NCI-H2107 treated with DMSO at 0.1 percent for 48 hours (cell line): ENCODE measurements around the gene MRPL58.

Experiments
- DNase-seq: peaks from one replicate; lab custom pipeline; 2025; ENCODE audit not compliant: unreplicated experiment; lab: John Stamatoyannopoulos, UW

The MRPL58 gene

GRCh38 chr17:75046407-75047289, 34.2 kb downstream of the MRPL58 start, which contains the start of the genes ATP5PD and KCTD2:
ATP5PD (minus strand) TSS chr17:75046969; CDS start chr17:75042650, 4,319 bp downstream.
KCTD2 (plus strand) TSS chr17:75047225; CDS start chr17:75047251, 26 bp downstream.
- peak; percentile 57 for DNase-seq

GRCh38 chr17:75047398-75048098, 35.1 kb downstream of the MRPL58 start:
- DNase-seq = no peak

GRCh38 chr17:75048249-75048878, 35.9 kb downstream of the MRPL58 start:
- DNase-seq = no peak

DNA sequence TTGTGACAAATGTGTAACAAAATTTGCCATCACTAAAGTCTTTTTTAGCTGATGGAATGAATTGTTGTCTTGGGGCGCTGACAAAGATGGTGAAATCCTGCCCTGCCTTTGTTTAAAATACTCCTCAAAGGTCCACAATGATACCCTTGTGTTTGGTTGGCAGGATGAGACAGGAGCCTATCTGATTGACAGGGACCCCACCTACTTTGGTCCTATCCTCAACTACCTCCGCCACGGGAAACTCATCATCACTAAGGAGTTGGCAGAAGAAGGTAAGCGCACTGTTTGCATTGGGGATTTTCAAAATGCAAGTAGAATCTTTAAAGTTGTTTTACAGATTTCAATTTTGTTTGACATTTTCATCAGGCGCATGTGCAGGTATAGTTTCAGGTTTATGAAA, 36.6 kb downstream of the MRPL58 start:
- DNase-seq = no peak

DNA sequence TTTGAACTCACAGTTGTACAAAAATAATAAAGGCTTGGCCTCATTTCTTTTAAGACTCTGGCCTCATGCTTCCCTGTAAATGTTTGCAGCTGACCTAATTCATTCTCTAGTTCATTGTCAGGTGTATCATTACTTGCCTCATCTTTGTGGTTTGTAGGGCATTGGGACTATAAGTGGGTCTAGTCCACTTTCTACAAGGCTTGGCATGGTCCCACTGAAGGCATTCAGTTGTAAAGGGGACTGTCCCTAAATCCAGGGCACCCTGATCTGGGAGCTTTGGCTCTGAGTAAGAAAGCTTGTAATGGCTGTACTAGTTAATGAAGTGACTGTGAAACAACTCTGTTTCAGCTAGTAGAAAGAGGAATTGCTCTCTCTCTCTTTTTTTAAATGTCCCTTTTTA, 37.2 kb downstream of the MRPL58 start:
- DNase-seq = no peak

DNA sequence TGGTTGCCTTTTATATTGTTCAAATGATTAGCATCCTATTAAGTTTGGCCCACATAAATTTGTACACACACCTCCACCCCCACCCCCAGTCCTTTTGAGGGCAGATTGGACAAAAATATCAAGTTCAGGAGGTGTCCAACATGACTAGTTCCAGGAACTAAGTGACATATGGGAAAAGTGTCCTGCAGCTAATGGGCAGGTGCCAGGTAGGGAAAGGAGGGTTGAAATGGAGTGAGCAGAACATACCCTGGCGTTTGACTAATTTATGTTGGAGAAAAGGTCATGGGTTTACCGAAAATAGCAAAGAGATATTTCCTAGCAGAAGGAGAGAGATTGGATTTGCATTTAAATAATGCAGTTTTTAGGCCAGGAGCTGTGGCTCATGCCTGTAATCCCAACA, 39.5 kb downstream of the MRPL58 start:
- no peak for DNase-seq

DNA sequence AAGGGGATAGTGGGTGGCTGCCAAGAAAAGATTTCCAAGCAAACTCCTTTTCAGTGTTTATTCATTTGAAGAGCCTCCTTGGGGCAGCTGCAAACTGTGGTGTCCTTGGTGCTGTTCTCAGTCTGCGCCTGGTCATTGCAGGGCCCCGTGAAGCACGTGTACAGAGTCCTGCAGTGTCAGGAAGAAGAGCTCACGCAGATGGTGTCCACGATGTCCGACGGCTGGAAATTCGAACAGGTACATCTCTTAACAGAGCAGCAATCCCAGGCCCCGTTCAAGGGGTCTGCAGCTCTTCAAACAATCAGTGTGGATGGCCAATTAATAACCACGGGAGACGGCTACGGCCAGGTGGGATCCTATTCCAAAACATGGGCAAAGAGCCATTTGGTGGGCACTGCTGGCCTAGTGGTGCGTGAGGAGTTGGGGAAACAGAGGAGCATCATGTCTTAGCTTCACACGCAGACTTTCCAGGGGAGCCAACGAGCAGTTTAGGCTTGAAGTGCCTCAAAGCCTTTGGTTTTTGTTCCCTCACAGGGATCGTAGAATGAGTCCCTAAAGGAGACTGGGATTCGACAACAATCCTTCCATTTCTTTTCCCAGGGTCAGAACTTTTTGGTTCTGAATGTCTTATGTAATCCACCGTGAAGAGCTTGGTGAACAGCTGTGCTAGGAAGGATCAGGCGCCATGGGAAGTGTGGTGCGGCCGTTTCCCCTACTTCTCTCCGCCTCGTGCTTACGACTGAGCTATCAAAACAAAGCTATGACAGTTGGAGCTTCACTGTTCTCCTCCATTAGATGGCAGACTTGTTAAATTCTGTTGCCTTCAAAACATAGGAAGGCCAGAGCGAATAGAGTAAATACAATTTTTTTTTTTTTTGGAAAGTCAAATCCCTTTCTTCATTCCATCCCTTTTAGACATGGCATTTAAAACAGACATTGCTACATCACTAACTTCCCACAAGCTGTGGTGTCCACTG, 47.2 kb downstream of the MRPL58 start:
- DNase-seq = no peak

DNA sequence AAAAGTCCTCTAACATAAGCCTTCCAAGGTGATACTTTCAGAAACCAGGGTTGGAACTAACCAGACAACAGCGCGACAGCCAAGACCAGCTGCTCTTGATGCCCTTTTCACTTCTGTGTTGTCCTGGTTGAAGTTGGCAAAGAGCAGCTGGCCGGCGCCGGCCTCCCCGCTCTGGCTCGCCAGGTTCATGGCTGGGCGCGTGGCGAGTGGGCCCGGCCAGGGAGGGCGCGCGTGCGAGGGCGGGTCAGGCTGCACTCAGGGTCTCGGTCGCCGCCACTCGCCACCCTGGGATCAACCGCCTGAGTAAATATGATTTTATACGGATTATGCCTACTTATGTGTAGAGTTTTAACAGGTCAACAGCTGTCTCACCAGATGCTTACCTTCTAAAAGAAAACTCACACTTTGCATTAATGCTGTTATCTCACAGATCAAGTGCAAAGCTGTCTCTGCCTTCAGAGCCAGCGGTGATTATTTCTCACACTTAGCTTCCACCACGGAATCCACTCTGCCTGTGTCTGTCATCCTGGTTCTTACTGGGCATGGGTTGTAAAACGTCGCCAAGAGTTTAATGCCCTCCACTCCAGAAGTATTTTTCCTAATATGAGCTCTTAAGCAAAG, 48.1 kb downstream of the MRPL58 start:
- DNase-seq = no peak

GRCh38 chr17:75061055-75061438, 48.6 kb downstream of the MRPL58 start:
- DNase-seq = no peak

GRCh38 chr17:75061618-75062017, 49.1 kb downstream of the MRPL58 start:
- no peak for DNase-seq

DNA sequence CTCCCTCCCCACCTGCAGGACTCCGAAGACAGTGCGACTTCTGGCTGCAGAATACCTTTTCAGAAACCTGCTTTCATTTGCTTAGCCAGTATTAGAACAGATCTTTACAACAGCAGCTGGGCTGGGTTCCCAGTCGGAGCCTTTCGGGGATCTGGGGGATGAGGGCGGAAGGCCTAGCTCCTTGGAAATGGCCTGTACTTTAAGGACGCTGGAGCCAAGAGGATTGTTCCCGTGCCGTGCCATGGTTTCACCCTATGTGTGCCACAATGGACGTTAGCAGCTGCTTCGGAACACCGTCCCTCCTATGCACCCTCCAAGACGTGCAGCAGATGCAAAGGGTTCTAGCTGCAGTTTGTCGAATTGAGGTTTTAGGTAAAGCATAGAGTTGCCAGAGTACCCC, 50.7 kb downstream of the MRPL58 start:
- DNase-seq = no peak

- DNase-seq = no peak
Measured at GRCh38 chr17:75063626-75064025, 51.2 kb downstream of the MRPL58 start.

GRCh38 chr17:75064040-75064439, 51.6 kb downstream of the MRPL58 start:
- DNase-seq = no peak

GRCh38 chr17:75064460-75064859, 52.0 kb downstream of the MRPL58 start:
- DNase-seq = no peak

DNA sequence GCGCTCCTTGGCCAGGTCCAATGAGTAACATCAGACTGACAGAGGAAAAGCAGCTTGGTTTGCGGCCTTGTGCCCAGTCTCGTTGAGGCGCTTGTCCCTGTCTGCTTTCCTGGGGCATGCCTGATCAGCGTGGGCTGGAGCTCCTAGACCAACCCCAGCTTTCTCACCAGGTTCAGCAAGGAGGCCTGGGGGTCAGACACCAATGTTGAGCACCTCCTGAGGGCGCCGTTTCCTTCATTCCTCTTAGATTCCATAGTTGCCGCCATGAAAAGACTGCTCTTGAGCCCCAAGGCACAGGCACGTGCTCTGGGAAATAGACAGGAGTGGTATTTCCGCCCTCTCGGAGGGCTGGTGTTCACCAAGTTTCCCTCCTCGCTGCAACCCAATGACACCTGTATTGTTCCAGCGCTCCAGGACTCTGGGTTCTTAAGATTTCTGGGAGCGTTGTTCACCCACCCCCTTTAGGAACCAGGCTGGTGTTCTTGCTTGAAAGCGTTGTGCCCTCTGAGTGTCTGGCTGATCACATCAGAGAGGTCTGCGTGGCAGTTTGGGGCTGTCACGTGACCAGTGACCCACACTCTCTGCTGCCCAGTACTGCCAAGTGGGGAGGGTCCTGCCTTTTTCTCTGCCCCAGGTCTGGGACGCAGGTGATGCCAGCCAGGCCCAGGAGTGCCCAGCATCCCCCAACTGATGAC, 52.5 kb downstream of the MRPL58 start:
- DNase-seq = no peak

GRCh38 chr17:75065562-75066151, 53.2 kb downstream of the MRPL58 start:
- no peak for DNase-seq

GRCh38 chr17:75067856-75068255, 55.4 kb downstream of the MRPL58 start:
- DNase-seq = peak; percentile 31

- no peak for DNase-seq
Measured at GRCh38 chr17:75068750-75069149, 56.3 kb downstream of the MRPL58 start.

DNA sequence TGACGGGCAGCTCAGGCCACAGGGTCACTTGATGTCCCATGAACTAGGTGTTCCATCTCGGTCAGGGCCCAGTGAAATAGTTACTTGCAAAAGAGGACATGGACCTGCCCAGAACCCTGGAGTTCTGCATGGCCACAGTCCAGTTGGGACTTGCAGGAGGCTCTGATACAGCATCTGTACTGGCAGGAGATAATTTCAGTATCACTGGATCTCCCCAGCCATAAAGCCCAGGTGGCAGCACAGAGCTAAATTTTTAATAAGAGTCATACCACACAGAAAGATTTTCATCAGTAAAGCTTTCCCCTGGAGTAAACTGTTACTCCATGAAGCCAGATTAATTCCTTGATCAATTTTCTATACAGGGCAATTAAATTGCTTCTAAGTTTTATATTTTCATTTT, 57.3 kb downstream of the MRPL58 start:
- DNase-seq = no peak
